ENCODE data around the gene NPAS3. TPM values are rescaled to one million over a fixed set of nuclear protein-coding genes. Genes with fewer than 3 reads are reported as not detected.

The NPAS3 gene
- total RNA-seq, 1 donor from 2014 or later = 4.9 TPM

DNA sequence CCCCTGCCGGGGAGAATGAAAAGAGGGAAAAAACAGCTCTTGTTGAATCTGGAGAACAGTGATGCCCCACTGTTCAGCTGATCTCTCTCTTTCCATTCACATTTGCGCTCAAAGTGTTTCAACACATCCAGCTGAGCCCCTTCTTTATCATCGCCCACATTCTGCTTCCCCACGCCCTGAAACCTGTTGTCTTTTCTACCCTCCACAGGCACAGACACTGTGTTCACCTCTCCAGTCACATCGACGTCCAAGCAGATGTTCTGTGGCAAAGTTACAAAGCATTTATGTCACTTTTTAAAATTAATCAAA lies 673.5 kb downstream of the NPAS3 start:
- no peak for DNase-seq (ENCODE audit: low spot score)

DNA sequence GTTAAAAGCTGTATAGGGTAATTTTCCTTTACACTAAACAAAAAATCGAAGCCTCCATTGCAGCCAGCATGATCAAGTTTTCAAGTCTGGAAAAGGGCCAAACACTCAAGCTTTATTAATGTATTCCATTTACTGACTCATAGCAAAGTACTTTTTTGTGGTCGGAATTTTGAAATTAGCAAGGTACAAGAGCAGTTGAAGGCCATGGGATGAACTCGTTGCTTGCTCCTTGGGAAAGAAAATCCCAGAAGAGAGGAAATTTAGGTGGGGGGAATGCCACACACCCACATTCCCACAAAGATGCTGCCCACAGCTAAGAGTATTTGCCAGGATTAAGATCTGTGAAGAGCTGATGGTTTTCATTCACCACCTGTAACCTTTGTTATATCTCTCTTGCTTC lies 678.5 kb downstream of the NPAS3 start:
- DNase-seq (ENCODE audit: low spot score) = no peak

More for the DNA sequence above, 673.5 kb downstream of the NPAS3 start:
- intact Hi-C loops (cut with DNase I) = no loop called here

DNA sequence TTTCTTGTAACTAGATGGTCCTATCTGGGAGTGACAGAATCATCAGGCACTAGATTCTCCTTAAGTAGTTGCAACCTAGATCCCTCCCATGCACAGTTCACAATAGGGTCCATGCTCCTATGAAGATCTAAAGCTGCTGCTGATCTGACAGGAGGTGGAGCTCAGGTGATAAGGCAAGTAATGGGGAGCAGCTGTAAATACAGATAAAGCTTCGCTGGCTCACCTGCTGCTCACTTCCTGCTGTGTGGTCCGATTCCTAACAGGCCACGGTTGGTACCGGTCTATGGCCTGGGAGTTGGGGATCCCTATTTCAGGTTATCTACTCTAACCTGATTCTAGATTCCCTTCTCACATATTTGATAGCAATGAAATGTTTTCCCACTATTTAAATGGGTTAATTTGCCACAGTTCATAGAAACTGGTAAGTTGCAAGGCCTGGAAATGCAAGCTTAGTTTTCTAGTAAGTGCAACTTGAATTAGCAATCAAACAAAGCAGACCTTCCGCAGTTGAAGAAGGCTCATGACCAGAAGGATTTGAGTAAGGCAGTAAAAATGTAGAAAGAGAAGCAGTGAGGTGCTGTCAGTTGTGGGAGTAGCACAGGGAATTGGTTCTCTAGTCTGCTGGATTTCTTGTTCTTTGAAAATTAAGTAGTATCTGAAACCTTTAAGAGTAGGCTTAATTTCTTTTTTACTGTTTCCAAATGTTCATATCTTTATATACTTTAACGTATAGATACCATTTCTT lies 679.9 kb downstream of the NPAS3 start:
- intact Hi-C loops (cut with DNase I) = no loop called here
- DNase-seq (ENCODE audit: low spot score) = no peak

More for the DNA sequence above, 678.5 kb downstream of the NPAS3 start:
- intact Hi-C loops (cut with DNase I) = no loop called here

DNA sequence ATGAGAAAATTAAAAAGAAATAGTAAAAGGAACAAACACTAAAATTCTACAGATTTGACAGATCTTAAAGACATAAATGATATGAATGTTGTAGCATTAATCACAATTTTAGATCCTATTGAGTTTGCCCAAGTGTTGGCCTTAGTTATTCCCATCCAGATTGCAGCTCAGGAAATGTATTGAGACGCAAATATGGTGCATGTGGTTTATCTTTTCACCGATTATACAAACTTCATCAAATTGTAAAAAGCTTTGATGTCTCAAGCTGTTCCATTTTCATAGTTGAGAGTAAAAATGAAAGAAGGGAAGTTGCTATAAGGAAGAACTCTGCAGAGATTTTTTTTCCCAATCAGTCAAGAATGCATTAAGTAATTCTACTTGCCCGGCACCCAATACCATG lies 683.8 kb downstream of the NPAS3 start:
- intact Hi-C loops (cut with DNase I) = no loop called here
- no peak for DNase-seq (ENCODE audit: low spot score)

DNA sequence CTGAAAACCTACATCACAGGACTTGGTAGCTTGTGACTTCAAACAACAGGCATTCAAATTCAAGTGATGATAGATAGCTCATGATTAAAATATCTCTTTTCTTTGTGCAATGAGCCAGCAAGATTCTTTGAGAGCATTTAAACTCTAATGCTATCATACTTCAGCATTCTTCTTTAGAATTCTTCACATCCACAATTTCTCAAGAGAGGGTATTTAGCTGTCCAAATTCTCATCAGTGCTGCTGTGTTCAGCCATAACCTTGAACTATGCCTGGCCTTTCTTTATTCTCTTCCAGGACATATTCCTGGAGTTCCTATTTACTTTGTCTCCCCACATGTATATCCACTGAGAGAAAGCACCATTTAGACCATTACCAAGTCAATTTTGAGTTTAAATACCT lies 691.1 kb downstream of the NPAS3 start:
- intact Hi-C loops (cut with DNase I) = no loop called here
- no peak for DNase-seq (ENCODE audit: low spot score)

DNA sequence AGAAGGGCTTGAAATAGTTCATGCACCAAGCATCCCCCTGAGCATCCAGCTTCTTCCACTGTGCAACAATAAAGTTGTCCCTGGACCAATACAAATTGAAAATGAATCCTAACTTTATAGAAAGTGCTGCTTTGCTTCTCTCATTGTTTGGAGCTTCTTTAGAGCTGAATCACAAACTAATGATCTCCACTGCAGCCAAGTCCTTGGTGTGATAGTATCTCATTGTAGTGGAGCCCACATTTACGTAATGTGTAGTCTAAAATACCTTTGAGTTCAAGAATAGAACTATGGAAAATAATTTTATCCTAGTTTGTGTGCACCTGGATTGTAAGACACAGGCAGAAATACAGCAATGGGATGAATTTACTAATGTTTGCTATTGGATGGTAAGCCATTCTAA lies 692.3 kb downstream of the NPAS3 start:
- no peak for DNase-seq (ENCODE audit: low spot score)
- intact Hi-C loops (cut with DNase I) = no loop called here

DNA sequence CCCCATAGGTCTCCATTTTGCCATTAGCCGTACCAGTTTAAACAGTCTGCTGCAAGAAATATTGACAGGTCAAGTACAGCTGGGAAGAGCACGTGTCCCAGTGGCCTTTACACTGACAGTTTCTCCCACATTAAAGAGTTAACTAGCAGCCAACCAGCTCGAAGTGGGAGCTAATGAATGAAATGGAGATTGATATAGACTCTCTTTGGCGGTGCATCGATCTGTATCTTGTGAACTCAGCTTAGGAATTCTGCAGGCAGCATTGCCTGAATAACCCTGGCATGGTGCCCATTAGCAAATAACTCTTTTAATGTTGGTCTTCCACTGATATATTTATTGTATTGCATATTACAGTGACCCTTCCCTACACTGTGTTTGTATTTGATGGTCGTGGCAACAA lies 692.8 kb downstream of the NPAS3 start:
- DNase-seq (ENCODE audit: low spot score) = no peak
- intact Hi-C loops (cut with DNase I) = no loop called here

DNA sequence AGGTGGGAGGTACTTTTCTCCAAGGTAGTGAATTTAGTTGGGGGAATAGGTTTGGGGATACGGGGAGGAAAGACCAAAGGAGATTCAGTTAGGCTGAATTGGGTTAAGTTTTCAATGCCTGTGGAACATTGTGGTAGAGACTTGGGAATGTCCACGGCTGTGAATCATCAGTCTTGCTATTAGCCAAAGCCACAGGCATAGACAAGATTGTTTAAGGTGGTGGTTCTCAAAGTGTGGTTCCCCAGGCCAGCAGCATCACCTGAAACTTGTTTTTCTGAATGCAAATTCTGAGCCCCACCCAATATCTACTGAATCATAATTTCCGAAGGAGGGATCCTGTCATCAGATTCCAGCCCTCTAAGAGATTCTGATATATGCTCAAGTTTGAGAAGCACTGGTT lies 696.0 kb downstream of the NPAS3 start:
- DNase-seq (ENCODE audit: low spot score) = no peak
- intact Hi-C loops (cut with DNase I) = no loop called here

DNA sequence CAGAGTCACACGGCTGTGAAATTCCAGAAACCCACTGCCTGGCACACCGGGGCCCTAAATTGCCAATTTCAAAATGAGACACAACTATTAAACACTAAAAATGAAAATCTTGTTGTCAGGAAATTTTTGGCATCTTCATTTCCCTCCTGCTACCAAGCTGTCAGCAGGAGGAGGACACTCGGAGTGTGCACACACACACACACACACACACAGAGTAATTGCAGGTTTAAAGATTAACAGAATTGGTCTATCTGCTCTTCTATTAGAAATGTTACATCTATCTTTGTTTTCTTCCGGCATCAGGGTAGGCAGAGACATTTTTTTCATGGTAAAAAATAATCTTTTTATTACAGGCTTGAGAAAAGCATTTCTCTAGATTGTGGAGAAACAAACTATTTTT lies 698.0 kb downstream of the NPAS3 start:
- intact Hi-C loops (cut with DNase I) = no loop called here
- DNase-seq (ENCODE audit: low spot score) = no peak

DNA sequence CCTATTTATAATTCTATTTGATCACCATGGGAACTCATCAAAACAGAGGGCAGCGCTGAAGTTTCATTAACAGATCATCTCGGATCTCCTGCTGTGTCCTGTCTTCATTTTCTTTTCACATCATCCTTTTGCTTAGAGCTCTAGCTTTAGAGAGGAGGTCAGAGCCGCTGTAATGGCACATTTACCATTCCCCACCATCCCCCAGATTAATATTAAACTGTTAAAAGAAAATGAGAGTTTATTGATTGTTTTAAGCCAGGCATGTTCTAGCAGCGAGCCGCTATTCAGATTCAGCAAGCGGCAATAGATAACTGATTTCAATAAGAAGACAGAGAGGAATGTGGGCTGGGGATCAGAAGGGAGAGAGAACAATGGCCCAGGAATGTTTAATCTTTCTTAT lies 703.4 kb downstream of the NPAS3 start:
- intact Hi-C loops (cut with DNase I) = no loop called here
- no peak for DNase-seq (ENCODE audit: low spot score)

DNA sequence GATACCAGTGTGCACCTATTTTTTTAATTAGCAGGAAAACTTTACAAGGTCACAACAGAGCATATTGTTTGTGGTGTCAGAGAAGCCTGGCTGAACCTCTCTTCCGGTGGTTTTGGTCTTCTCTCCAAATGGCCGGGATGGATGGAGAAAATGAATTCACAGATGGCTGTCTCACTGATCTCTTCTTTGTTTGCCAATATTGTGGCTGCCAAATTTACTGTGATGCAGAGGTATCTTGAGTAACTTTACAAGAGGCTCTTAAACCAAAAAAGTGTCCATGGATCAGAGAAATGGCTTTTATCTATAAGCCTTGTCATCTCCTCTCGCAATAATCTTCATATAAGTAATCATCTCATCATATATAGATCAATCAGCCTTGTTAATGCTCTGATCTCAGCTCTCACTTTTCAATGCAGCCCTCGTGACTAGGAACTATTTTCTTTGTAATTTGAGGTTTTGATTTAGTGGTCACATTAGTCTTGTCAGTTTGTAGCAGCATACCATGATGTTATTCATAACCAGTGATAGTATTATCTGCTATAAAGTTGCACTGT lies 704.1 kb downstream of the NPAS3 start:
- no peak for DNase-seq (ENCODE audit: low spot score)
- intact Hi-C loops (cut with DNase I) = no loop called here

DNA sequence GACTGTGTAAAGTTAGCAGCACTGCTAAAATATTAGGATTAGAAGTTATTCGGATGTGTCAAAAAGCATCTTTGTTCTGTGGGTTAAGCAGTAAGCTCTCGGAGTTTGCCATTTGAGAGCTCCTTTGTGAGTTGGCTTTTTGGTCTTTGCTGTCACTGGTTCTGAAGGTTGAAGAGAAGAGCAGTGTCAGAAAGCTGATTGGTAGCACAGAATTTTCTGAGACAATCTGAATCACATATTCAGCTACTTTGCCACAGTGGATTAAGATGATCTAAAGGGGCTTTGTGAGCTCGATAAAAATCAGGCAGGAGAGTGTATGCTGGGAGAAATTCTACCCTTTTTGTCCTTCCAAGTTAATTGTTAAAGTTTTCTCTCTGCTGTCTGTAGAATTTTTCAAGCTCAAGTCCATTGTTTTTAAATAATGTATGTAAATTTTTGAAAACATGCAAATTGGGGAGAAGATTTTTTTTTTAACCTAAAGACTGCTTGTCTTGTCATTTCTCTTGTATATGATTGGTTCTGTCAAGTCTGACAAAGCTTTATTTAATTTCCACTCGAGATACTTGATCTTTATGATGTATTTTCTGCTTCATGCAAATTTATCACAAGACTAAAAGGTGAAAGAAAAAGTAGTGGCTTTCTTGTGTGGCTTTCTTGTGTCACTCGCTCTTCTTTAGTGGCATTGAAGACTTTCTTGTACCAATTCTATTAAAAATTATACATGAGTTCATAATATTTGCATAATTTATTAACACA lies 704.9 kb downstream of the NPAS3 start:
- intact Hi-C loops (cut with DNase I) = no loop called here
- DNase-seq (ENCODE audit: low spot score) = no peak

DNA sequence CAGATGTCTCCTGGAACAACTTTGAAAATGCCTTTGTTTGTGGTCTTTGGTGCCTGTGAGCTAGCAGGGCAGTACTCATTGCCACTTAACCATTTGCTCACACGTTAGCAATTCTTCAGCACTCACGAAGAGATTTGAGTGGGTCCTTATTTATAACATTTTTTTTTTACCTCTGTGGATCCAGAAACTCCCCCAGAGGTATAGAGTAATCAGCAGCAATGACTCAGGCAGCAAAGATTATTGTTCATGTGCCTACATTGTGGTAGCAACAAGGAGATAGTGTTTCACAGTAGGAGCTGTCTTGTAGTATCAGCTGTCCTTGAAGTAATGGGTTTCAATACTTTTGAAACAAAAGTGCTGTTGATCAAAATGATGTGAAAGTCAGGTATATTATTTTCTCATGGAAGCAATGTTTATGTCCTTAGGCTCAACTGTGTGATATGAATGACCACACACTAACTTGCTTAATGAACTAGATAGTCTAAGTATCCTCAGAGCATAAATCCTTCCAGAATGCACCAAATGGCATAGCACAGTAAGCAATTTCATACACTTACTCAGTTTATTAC lies 708.1 kb downstream of the NPAS3 start:
- DNase-seq (ENCODE audit: low spot score) = no peak

DNA sequence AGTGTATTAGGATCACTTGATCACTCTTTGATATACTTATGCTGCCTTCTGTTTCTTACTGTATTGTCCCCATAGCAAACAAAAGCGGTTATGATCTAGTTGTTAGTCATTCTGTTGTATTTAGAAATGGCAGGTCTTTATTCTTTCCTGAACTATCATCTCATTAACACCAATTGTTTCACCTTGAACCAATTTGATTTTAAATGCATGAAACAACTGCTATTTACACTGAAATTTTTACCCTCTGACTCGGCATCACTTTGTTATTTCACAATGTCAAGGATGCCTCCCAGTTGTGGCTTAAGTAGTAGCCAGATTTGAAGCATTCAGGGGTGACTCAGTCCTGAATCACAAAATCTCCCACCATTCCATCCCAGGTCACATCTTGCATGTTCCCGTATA lies 708.7 kb downstream of the NPAS3 start:
- no peak for DNase-seq (ENCODE audit: low spot score)
- intact Hi-C loops (cut with DNase I) = no loop called here

More for the DNA sequence above, 708.1 kb downstream of the NPAS3 start:
- intact Hi-C loops (cut with DNase I) = no loop called here

DNA sequence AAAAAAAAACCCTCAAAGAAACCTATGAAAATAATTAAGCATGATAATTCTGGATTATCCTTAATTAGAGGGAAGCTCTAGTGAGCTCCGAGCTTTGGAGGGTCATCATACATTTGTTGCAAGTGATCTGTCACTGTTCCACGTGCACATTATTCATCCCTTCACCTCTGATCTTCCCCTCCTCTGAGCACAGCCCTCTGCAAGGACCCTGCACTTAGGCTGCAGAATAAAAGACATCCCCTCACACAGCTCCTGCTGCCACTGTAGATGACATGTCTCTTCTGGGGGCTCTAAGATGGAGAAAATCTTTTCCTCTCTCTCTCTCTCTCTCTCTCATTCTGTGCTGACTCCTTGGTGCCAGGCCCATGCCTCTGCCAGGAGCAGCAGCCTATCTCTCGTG lies 711.8 kb downstream of the NPAS3 start:
- intact Hi-C loops (cut with DNase I) = no loop called here

DNA sequence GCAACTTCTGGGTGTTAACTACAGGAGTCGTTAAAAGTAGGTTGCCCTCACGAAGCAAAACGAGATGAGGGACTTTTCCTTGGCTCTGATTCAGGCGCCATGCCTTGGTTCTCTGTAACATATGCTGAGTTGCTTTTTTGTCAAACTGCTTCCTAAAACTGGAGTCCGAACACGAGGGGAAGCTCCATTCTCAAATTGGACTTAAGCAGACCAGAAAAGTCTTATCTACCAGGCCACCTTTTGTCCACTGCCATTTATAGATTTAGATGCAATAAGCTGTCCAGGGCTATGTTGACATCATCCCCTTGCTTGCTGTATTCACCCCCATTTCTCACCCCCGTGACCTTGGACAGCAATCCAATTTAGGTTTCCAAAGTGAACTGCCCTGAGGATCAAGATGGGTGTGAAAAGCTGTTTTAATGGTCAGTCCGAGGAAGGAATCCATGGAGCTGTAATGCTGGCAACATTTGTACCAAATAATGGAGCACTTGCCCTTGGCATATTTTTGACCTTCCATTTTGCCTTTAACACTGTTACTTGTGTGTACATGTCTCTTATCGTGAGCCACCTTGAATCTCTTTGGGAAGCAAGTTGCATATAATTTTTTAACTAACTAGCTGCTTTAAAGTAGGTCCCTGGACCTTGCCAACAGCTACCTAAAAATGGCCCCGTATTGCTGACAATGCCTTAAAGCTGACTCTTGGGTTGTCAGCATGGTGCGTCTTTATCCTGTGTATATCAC lies 714.1 kb downstream of the NPAS3 start:
- intact Hi-C loops (cut with DNase I) = no loop called here
- DNase-seq (ENCODE audit: low spot score) = no peak

More for the DNA sequence above, 711.8 kb downstream of the NPAS3 start:
- DNase-seq (ENCODE audit: low spot score) = no peak

DNA sequence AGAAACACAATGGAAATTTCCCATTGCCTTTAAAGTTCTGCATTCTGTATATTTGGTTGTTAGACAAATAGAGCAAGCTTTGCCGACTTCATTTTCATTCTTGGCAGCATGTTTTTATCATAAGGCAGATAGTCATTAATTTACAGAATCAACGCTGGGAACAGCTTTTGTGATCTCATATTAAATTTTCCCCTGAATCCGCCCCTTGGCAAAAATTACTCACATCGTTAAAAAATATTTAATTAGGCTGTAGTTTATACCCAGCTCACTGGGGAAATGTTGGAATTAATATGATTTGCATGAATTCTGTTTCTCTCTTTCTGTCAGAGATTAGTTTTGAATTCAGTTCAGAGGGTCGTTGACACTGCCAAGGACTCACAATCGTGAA lies 714.6 kb downstream of the NPAS3 start:
- intact Hi-C loops (cut with DNase I) = no loop called here
- no peak for DNase-seq (ENCODE audit: low spot score)

DNA sequence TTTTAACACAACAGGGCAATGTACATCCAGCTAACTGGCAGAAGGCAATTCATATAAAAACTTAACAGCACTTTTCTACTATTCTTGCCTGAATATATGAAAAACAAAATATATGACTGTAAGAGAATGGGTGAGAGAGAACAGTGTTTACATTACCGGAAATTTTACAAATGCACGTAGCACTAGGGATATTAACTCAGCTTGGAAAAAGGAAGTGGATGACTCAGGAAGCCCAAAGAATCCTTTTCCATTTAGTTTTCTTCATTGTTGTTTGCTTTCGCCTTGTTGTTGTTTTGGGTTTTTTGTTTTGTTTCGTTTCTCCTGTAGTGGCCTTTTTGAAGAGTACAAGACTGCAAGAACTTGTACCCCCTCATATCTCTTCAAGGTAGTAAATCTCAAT lies 716.7 kb downstream of the NPAS3 start:
- DNase-seq (ENCODE audit: low spot score) = no peak
- intact Hi-C loops (cut with DNase I) = no loop called here

DNA sequence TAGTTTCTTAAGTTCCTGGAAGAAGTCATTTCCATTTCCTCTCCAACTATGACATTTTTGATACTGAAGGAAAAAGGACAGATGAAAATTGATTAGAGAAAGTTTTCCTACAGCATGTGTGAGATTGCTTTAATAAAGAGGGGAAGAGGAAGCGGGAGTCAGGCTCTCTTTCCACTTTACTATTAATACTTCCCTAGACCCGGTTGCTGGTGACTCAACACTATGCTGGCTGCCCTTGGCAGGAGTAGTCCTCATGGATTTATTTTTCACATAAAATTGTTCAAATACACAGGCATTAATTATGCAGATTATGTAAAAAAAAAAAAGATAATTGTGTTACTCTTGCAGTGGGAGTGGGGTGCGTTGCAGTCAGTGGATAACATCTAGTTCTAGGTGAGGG lies 718.8 kb downstream of the NPAS3 start:
- DNase-seq (ENCODE audit: low spot score) = no peak
- intact Hi-C loops (cut with DNase I) = no loop called here

DNA sequence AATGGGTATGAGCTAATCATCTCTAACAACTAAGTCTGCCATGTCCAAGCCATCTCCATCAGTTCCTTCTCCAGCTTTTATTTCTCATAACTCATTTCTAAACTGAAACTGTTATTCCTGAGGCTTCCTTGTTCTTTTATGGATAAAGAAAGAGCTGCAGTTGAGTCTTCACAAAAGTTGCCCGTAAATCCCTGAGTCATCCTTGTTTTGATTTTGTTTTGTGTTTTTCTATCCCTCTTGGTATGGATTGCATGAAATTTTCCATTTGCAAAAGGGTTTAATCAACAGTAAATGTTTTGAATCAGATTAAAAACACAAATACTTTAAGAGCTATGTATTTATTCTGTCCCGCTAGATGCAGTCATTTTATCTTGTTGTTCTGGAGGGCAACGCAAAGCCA lies 721.6 kb downstream of the NPAS3 start:
- intact Hi-C loops (cut with DNase I) = no loop called here

More for the DNA sequence above, 721.6 kb downstream of the NPAS3 start:
- no peak for DNase-seq (ENCODE audit: low spot score)
